HepG2 (cell line): ENCODE results near the gene MRPL39. TPM values are rescaled to one million over a fixed set of nuclear protein-coding genes. Genes with fewer than 3 reads are reported as not detected.

Experiments
- ARNTL ChIP-seq: sonication (generic); formaldehyde crosslinking; IDR thresholded peaks from 2 replicates; pipeline ENCODE4 v1.4.0; 2020; ENCODE audit warnings: mild to moderate bottlenecking, missing genetic modification reagents
- CBX2 ChIP-seq, 2 experiments: fragments of 200-600 bp in 1 of 2; sonication (generic); formaldehyde crosslinking in 1 of 2; IDR thresholded peaks; 2 replicates each; pipeline versions ENCODE4 v1.7.0 to v1.8.1; 2018 to 2022; ENCODE audit warnings: low read depth in 2 of 2, low read length in 1 of 2, mild to moderate bottlenecking in 1 of 2, missing genetic modification reagents in 1 of 2
- CHD4 ChIP-seq: fragments of 200-600 bp; sonication (generic); IDR thresholded peaks from 2 replicates; pipeline ENCODE4 v1.7.0; 2017; ENCODE audit warnings: mild to moderate bottlenecking, low read length, borderline replicate concordance
- DNMT3B ChIP-seq: conservative IDR thresholded peaks from 2 replicates; pipeline ENCODE4 v1.6.1; 2016; ENCODE audit warnings: missing biosample characterization, control low read depth
- EED ChIP-seq: sonication (generic); formaldehyde crosslinking; IDR thresholded peaks from 2 replicates; pipeline ENCODE4 v1.5.0; 2020; ENCODE audit warnings: mild to moderate bottlenecking, missing genetic modification reagents
- FOXM1 ChIP-seq: sonication (generic); formaldehyde crosslinking; IDR thresholded peaks from 2 replicates; pipeline ENCODE4 v1.5.0; 2020; ENCODE audit warnings: missing genetic modification reagents
- NR1H2 ChIP-seq: sonication (generic); formaldehyde crosslinking; IDR thresholded peaks from 2 replicates; pipeline ENCODE4 v1.8.1; 2022; ENCODE audit warnings: low read depth, missing genetic modification reagents, borderline replicate concordance
- ONECUT2 ChIP-seq: sonication (generic); formaldehyde crosslinking; IDR thresholded peaks from 2 replicates; pipeline ENCODE4 v1.4.0; 2020; ENCODE audit warnings: missing genetic modification reagents
- RBFOX2 ChIP-seq: fragments of 200-400 bp; formaldehyde crosslinking; IDR thresholded peaks from 2 replicates; pipeline ENCODE4 v1.6.1; 2017; ENCODE audit warnings: low read depth, mild to moderate bottlenecking, low read length
- TAF1 ChIP-seq: sonication (generic); formaldehyde crosslinking; IDR thresholded peaks from 2 replicates; pipeline ENCODE4 v1.4.0; 2020; ENCODE audit warnings: missing genetic modification reagents
- ZFP62 ChIP-seq: sonication (generic); formaldehyde crosslinking; IDR thresholded peaks from 2 replicates; pipeline ENCODE4 v1.4.0; 2020; ENCODE audit warnings: missing genetic modification reagents
- ZKSCAN5 ChIP-seq: sonication (generic); formaldehyde crosslinking; IDR thresholded peaks from 2 replicates; pipeline ENCODE4 v1.5.1; 2020; ENCODE audit warnings: mild to moderate bottlenecking, missing genetic modification reagents
- ZNF251 ChIP-seq: sonication (generic); formaldehyde crosslinking; IDR thresholded peaks from 2 replicates; pipeline ENCODE4 v1.9.0; 2021; ENCODE audit warnings: mild to moderate bottlenecking, missing genetic modification reagents
- ZNF256 ChIP-seq: sonication (generic); formaldehyde crosslinking; conservative IDR thresholded peaks from 2 replicates; pipeline ENCODE4 v1.4.0; 2020; ENCODE audit warnings: missing genetic modification reagents
- ZNF484 ChIP-seq: sonication (generic); formaldehyde crosslinking; IDR thresholded peaks from 2 replicates; pipeline ENCODE4 v1.5.1; 2020; ENCODE audit warnings: mild to moderate bottlenecking, low read depth, missing genetic modification reagents, borderline replicate concordance
- ZNF510 ChIP-seq: sonication (generic); formaldehyde crosslinking; IDR thresholded peaks from 2 replicates; pipeline ENCODE4 v1.4.0; 2020; ENCODE audit warnings: low read depth, mild to moderate bottlenecking, missing genetic modification reagents
- ZNF773 ChIP-seq: sonication (generic); formaldehyde crosslinking; IDR thresholded peaks from 2 replicates; pipeline ENCODE4 v1.4.0; 2020; ENCODE audit warnings: missing genetic modification reagents, borderline replicate concordance
- polyA plus RNA-seq, 8 experiments: library from polyadenylated mRNA; depleted of rRNA in 3 of 8; stranded (reverse) in 7 of 8; unstranded in 1 of 8; fragments of >200 nt; fragmentation: Illumina TruSeq in 4 of 8; extraction: Trizol in 4 of 8; gene quantifications; 2 replicates each; pipeline versions ENCODE4 v1.2.1 to v1.2.3, GENCODE V29; 2011 to 2016; ENCODE audit warnings: low read depth in 4 of 8, missing spikeins in 1 of 8, mixed read lengths in 1 of 8; ENCODE audit not compliant: insufficient read depth in 1 of 8
- total RNA-seq, 5 experiments: library from RNA; depleted of rRNA; stranded (reverse); fragments of >200 nt; fragmentation: Illumina TruSeq; extraction: Trizol; gene quantifications; 2 replicates each; pipeline ENCODE4 v1.2.3, GENCODE V29; 2016; ENCODE audit warnings: low read depth in 1 of 5
- TF ChIP-seq, protein P1 (sequence below): sonication (generic); formaldehyde crosslinking; IDR thresholded peaks from 2 replicates; pipeline ENCODE4 v1.4.0; 2020; ENCODE audit warnings: missing genetic modification reagents
- TF ChIP-seq, protein P2 (sequence below): sonication (generic); formaldehyde crosslinking; IDR thresholded peaks from 2 replicates; pipeline ENCODE4 v1.8.0; 2022; ENCODE audit warnings: mild to moderate bottlenecking, missing genetic modification reagents
- TF ChIP-seq, protein P3 (sequence below): IDR thresholded peaks from 2 replicates; pipeline ENCODE4 v1.6.1; 2016; ENCODE audit warnings: missing genetic modification reagents, missing compliant biosample characterization
- TF ChIP-seq, protein P4 (sequence below): sonication (generic); formaldehyde crosslinking; IDR thresholded peaks from 2 replicates; pipeline ENCODE4 v1.4.0; 2020; ENCODE audit warnings: missing genetic modification reagents
- TF ChIP-seq, protein P5 (sequence below): sonication (generic); formaldehyde crosslinking; IDR thresholded peaks from 2 replicates; pipeline ENCODE4 v1.4.0; 2020; ENCODE audit warnings: low read depth, mild to moderate bottlenecking, missing genetic modification reagents

The MRPL39 gene
- total and polyA plus RNA-seq, 2 of the 13 experiments (the other 11 are each of a cell fraction or from before 2014, with no cell fraction given): 29.1 to 91.2 TPM

DNA sequence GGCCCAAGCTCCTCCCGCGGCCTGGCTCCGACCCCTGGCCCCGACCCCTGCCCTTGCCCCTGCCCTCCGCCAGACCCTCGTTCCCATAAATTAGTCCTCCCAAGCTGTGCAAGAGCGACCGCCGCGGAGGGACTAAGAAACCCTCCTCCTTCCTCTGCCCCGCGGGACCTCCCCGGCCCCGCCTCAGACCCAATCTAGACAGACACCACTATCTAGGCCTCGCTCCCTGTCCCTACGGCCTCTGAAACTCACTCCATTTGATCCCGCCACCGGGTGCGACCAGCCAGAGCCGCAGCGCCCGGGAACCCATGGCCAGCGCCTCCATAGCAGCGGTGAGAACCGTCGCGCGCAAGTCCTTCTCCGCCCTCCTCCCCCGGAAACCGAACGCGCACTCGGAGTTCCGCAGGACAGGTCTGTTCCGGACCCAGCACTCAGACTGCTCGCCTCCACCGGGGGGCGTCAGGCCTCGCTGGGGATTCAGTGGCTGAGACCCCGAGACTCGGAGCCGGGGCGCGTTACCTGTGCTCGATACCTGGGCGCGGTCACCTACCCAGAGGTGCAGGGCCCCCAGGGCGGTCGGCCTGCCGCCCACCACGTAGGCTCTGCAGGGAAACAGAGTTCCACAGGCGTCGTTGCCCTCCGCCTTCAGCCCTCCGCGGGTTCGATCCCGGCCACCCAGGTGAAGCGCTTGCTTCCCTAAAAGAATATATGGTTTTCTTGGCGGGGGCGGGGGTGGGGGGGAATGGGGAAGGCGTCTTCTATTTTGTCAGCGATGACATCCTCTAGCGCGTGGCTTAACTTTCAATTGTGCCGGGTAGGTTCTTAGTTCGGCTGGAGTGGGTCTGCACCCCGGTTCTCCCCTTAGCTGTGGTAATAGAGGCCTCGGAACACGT, at the start of gene MRPL39 (continued):
- TF ChIP-seq, protein P1, sequence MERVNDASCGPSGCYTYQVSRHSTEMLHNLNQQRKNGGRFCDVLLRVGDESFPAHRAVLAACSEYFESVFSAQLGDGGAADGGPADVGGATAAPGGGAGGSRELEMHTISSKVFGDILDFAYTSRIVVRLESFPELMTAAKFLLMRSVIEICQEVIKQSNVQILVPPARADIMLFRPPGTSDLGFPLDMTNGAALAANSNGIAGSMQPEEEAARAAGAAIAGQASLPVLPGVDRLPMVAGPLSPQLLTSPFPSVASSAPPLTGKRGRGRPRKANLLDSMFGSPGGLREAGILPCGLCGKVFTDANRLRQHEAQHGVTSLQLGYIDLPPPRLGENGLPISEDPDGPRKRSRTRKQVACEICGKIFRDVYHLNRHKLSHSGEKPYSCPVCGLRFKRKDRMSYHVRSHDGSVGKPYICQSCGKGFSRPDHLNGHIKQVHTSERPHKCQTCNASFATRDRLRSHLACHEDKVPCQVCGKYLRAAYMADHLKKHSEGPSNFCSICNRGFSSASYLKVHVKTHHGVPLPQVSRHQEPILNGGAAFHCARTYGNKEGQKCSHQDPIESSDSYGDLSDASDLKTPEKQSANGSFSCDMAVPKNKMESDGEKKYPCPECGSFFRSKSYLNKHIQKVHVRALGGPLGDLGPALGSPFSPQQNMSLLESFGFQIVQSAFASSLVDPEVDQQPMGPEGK (CRISPR knock-in tag): peak; percentile 69
- TF ChIP-seq DNMT3B (CRISPR knock-in tag): peak; percentile 87; the same call in 1 of the 2 replicates
- 0 out of 2 replicates have a peak, but pooled peaks have one; percentile 22 for TF ChIP-seq ZKSCAN5 (CRISPR knock-in tag)
- peak; percentile 91; the same call in 1 of the 2 replicates for TF ChIP-seq ZNF773 (CRISPR knock-in tag)
- TF ChIP-seq ZNF484 (CRISPR knock-in tag): no peak
- TF ChIP-seq ZFP62 (CRISPR knock-in tag): no peak
- no peak for TF ChIP-seq CBX2 (IDR thresholded peaks at IDR 0.05; ENCODE audit: low read depth, low read length)
- no peak for TF ChIP-seq CBX2 (CRISPR knock-in tag; IDR thresholded peaks at IDR 0.05; ENCODE audit: low read depth)
- TF ChIP-seq FOXM1 (CRISPR knock-in tag): 0 out of 2 replicates have a peak, but pooled peaks have one; percentile 19
- TF ChIP-seq ZNF510 (CRISPR knock-in tag): no peak
- TF ChIP-seq EED: no peak
- TF ChIP-seq, protein P2, sequence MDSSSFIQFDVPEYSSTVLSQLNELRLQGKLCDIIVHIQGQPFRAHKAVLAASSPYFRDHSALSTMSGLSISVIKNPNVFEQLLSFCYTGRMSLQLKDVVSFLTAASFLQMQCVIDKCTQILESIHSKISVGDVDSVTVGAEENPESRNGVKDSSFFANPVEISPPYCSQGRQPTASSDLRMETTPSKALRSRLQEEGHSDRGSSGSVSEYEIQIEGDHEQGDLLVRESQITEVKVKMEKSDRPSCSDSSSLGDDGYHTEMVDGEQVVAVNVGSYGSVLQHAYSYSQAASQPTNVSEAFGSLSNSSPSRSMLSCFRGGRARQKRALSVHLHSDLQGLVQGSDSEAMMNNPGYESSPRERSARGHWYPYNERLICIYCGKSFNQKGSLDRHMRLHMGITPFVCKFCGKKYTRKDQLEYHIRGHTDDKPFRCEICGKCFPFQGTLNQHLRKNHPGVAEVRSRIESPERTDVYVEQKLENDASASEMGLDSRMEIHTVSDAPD (CRISPR knock-in tag): no peak
- no peak for TF ChIP-seq ARNTL (CRISPR knock-in tag)
- TF ChIP-seq, protein P3, sequence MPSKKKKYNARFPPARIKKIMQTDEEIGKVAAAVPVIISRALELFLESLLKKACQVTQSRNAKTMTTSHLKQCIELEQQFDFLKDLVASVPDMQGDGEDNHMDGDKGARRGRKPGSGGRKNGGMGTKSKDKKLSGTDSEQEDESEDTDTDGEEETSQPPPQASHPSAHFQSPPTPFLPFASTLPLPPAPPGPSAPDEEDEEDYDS (CRISPR knock-in tag): peak; percentile 44; the same call in 1 of the 2 replicates
- 0 out of 2 replicates have a peak, but pooled peaks have one; percentile 25 for TF ChIP-seq ZNF256 (CRISPR knock-in tag)
- TF ChIP-seq, protein P4, sequence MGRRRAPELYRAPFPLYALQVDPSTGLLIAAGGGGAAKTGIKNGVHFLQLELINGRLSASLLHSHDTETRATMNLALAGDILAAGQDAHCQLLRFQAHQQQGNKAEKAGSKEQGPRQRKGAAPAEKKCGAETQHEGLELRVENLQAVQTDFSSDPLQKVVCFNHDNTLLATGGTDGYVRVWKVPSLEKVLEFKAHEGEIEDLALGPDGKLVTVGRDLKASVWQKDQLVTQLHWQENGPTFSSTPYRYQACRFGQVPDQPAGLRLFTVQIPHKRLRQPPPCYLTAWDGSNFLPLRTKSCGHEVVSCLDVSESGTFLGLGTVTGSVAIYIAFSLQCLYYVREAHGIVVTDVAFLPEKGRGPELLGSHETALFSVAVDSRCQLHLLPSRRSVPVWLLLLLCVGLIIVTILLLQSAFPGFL (CRISPR knock-in tag): no peak
- TF ChIP-seq RBFOX2: peak; percentile 95
- peak; percentile 100 for TF ChIP-seq TAF1
- peak; percentile 59; the same call in 1 of the 2 replicates for TF ChIP-seq ONECUT2
- peak; percentile 62; the same call in 1 of the 2 replicates for TF ChIP-seq NR1H2
- peak; percentile 42; the same call in 1 of the 2 replicates for TF ChIP-seq CHD4
- TF ChIP-seq ZNF251 (CRISPR knock-in tag): no peak
- TF ChIP-seq, protein P5, sequence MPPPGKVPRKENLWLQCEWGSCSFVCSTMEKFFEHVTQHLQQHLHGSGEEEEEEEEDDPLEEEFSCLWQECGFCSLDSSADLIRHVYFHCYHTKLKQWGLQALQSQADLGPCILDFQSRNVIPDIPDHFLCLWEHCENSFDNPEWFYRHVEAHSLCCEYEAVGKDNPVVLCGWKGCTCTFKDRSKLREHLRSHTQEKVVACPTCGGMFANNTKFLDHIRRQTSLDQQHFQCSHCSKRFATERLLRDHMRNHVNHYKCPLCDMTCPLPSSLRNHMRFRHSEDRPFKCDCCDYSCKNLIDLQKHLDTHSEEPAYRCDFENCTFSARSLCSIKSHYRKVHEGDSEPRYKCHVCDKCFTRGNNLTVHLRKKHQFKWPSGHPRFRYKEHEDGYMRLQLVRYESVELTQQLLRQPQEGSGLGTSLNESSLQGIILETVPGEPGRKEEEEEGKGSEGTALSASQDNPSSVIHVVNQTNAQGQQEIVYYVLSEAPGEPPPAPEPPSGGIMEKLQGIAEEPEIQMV (CRISPR knock-in tag): no peak
